Esophagus squamous epithelium (tissue), 5 donors: ENCODE results near the gene GRAPL. TPM values are rescaled to one million over a fixed set of nuclear protein-coding genes. Genes with fewer than 3 reads are reported as not detected.
"Not testable (repeated sequence)": the region's sequence is repeated elsewhere in the genome, so short reads cannot be mapped to it uniquely, and the experiment has no call there.

Source experiments
- DNase-seq: peaks from one replicate; lab custom pipeline; 2025; lab: John Stamatoyannopoulos, UW
- H3K27ac ChIP-seq, 4 donors: fragments of 200-600 bp; sonication (generic); one replicate each; pipeline ENCODE4 v1.5.1; 2016 to 2019; ENCODE audit warnings: mild to moderate bottlenecking in 1 of 4
- H3K27me3 ChIP-seq, 4 donors: fragments of 200-600 bp; sonication (generic); 1 replicate in 3 of 4; 2 replicates in 1 of 4; pipeline versions ENCODE4 v1.5.1 to v1.6.0; 2017 to 2021; ENCODE audit warnings: antibody characterized with exemption in 1 of 4
- H3K36me3 ChIP-seq, 3 donors: fragments of 200-600 bp; sonication (generic); one replicate each; pipeline ENCODE4 v1.5.1; 2016 to 2019
- H3K4me1 ChIP-seq, 3 donors: fragments of 200-600 bp; sonication (generic); one replicate each; pipeline ENCODE4 v1.5.1; 2017 to 2019
- H3K4me3 ChIP-seq, 4 donors: fragments of 200-600 bp; sonication (generic); 1 replicate in 3 of 4; 2 replicates in 1 of 4; pipeline ENCODE4 v1.5.1; 2016 to 2019; ENCODE audit warnings: mild to moderate bottlenecking in 2 of 4, moderate library complexity in 1 of 4
- H3K9me3 ChIP-seq, 3 donors: fragments of 200-600 bp; sonication (generic); one replicate each; pipeline ENCODE4 v1.5.1; 2016 to 2019
- WGBS, 2 donors: methylation state at CpG; one replicate each; pipeline ENCODE4 v1.1.5; 2018; 5-methylcytosine and 5-hydroxymethylcytosine counted together
- intact Hi-C: fragments of 100-400 bp; cut with DNase I; formaldehyde crosslinking; loops from one replicate; pipeline ENCODE4 v1.15.0; 2022
- total RNA-seq, 4 donors: library from RNA; depleted of rRNA; stranded (reverse); fragments of >200 nt; gene quantifications; one replicate each; pipeline ENCODE4 v1.1.0, GENCODE V29; 2016
- donor health status: DM: yes; HTN: yes; CAD: no.

GRAPL gene
- total RNA-seq, 4 donors from 2014 or later: 4.0 TPM; not detected in 3

- WGBS, 2 donors: no CpG with 5 or more reads among the region's 6 CpGs
- DNase-seq, H3K27me3 ChIP-seq, H3K4me3 ChIP-seq, intact Hi-C loops, H3K9me3 ChIP-seq, H3K36me3 ChIP-seq, H3K27ac ChIP-seq, H3K4me1 ChIP-seq: not testable (repeated sequence)
Measured at GRCh38 chr17:19137959-19138358, 10.6 kb downstream of the GRAPL start.

GRCh38 chr17:19141366-19142155 lies 14.2 kb downstream of the GRAPL start:
- intact Hi-C loops, H3K9me3 ChIP-seq, DNase-seq, H3K36me3 ChIP-seq, H3K27me3 ChIP-seq, H3K4me1 ChIP-seq: not testable (repeated sequence)
- no CpG with 5 or more reads among the region's 30 CpGs for WGBS, 2 donors
- Histone ChIP-seq H3K4me3 (peak overlapping the region in 2 of 4 donors; percentile 30 to 52), H3K27ac (peak overlapping the region in 1 of 4 donors; percentile 54)

- H3K36me3 ChIP-seq, H3K4me1 ChIP-seq, DNase-seq, intact Hi-C loops, H3K27me3 ChIP-seq, H3K4me3 ChIP-seq, H3K9me3 ChIP-seq, H3K27ac ChIP-seq: not testable (repeated sequence)
- no CpG with 5 or more reads among the region's 4 CpGs for WGBS, 2 donors
Measured at GRCh38 chr17:19142419-19142818, 15.0 kb downstream of the GRAPL start.

GRCh38 chr17:19143097-19143777 lies 15.8 kb downstream of the GRAPL start:
- no CpG with 5 or more reads among the region's 5 CpGs for WGBS, 2 donors
- H3K4me1 ChIP-seq, intact Hi-C loops, DNase-seq, H3K36me3 ChIP-seq, H3K27ac ChIP-seq, H3K4me3 ChIP-seq, H3K9me3 ChIP-seq, H3K27me3 ChIP-seq: not testable (repeated sequence)

- H3K36me3 ChIP-seq, intact Hi-C loops, H3K4me3 ChIP-seq, H3K9me3 ChIP-seq, H3K27ac ChIP-seq, H3K27me3 ChIP-seq, H3K4me1 ChIP-seq, DNase-seq: not testable (repeated sequence)
- no CpG with 5 or more reads among the region's 5 CpGs for WGBS, 2 donors
Measured at GRCh38 chr17:19144373-19144772, 17.0 kb downstream of the GRAPL start.

GRCh38 chr17:19145471-19145870 lies 18.1 kb downstream of the GRAPL start:
- intact Hi-C loops, H3K27ac ChIP-seq, H3K9me3 ChIP-seq, H3K4me3 ChIP-seq, H3K27me3 ChIP-seq, DNase-seq, H3K36me3 ChIP-seq, H3K4me1 ChIP-seq: not testable (repeated sequence)
- WGBS, 2 donors: no CpG with 5 or more reads among the region's 11 CpGs

- DNase-seq, H3K4me3 ChIP-seq, H3K9me3 ChIP-seq, intact Hi-C loops, H3K27me3 ChIP-seq, H3K4me1 ChIP-seq, H3K27ac ChIP-seq, H3K36me3 ChIP-seq: not testable (repeated sequence)
- WGBS, 2 donors: no CpG with 5 or more reads among the region's 9 CpGs
Measured at GRCh38 chr17:19150678-19151615, 23.6 kb downstream of the GRAPL start.

GRCh38 chr17:19157628-19158027 lies 30.2 kb downstream of the GRAPL start:
- H3K27ac ChIP-seq, DNase-seq, H3K4me1 ChIP-seq, H3K4me3 ChIP-seq, H3K9me3 ChIP-seq, H3K36me3 ChIP-seq, H3K27me3 ChIP-seq, intact Hi-C loops: not testable (repeated sequence)
- no CpG with 5 or more reads among the region's 8 CpGs for WGBS, 2 donors

- H3K4me1 ChIP-seq, H3K9me3 ChIP-seq, H3K36me3 ChIP-seq, DNase-seq, intact Hi-C loops, H3K27ac ChIP-seq, H3K27me3 ChIP-seq, H3K4me3 ChIP-seq: not testable (repeated sequence)
- no CpG with 5 or more reads among the region's 10 CpGs for WGBS, 2 donors
Measured at GRCh38 chr17:19158478-19158877, 31.1 kb downstream of the GRAPL start.

- intact Hi-C loops: not testable (repeated sequence)
Measured at GRCh38 chr17:19158938-19159337, 31.5 kb downstream of the GRAPL start.

GRCh38 chr17:19161308-19162107 lies 34.1 kb downstream of the GRAPL start:
- H3K27me3 ChIP-seq, H3K27ac ChIP-seq, H3K9me3 ChIP-seq, H3K4me3 ChIP-seq, intact Hi-C loops, H3K4me1 ChIP-seq, DNase-seq, H3K36me3 ChIP-seq: not testable (repeated sequence)
- WGBS, 2 donors: no CpG with 5 or more reads among the region's 13 CpGs

More at GRCh38 chr17:19158938-19159337, 31.5 kb downstream of the GRAPL start:
- not testable (repeated sequence) for H3K4me1 ChIP-seq, H3K27ac ChIP-seq, H3K4me3 ChIP-seq, H3K27me3 ChIP-seq, DNase-seq, H3K9me3 ChIP-seq, H3K36me3 ChIP-seq
- WGBS, 2 donors: no CpG with 5 or more reads among the region's 2 CpGs
